ENCODE data around the gene CCDC57.

DNA sequence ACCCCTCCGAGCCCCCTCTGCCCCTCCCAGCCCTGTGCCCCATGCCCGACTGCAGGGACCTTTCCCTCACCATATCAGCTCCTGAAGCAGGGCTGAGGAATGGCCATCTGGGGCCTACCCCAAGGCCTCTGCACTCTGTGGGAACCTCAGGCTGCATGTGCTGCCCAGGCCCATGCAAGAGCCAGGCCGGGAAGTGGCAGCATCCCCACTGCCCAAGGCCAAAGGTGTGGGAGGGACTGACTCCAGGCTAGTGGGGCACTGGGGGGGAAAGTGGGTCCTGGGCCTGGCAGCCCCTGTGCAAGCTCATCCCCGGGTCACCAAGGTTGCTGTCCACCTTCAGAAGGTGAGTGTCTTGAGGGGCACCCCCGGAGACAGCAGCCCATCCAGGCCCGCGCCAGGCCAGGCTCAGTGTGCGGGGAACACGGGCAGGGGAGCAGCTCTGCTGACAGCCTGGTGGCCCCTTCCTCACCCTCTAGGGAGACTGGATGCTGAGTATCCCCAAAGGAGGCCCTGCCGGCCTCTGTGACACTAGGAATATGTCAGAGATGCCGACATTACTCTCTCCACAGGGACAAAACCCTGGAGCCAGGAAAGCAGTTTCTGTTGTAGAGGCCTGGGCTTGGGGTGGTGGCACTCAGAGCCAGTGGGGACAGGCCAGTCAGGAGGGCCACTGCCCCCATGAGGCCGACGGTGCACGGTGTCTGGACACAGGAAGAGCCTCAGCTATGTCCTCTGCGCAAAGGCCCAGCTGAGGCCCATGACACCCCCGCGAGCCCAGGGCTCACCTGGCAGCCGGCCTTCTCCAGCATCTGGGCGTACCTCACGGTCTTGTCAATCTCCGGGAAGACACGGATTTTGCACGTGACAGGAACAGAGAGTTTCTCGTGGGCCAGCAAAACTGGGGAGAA, 150.3 kb downstream of the CCDC57 start:
- TF ChIP-seq, protein P1, sequence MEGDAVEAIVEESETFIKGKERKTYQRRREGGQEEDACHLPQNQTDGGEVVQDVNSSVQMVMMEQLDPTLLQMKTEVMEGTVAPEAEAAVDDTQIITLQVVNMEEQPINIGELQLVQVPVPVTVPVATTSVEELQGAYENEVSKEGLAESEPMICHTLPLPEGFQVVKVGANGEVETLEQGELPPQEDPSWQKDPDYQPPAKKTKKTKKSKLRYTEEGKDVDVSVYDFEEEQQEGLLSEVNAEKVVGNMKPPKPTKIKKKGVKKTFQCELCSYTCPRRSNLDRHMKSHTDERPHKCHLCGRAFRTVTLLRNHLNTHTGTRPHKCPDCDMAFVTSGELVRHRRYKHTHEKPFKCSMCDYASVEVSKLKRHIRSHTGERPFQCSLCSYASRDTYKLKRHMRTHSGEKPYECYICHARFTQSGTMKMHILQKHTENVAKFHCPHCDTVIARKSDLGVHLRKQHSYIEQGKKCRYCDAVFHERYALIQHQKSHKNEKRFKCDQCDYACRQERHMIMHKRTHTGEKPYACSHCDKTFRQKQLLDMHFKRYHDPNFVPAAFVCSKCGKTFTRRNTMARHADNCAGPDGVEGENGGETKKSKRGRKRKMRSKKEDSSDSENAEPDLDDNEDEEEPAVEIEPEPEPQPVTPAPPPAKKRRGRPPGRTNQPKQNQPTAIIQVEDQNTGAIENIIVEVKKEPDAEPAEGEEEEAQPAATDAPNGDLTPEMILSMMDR (IDR thresholded peaks at IDR 0.05; ENCODE audit: insufficient read depth, low read length, poor library complexity, severe bottlenecking) = no peak
- TF ChIP-seq EZH2phosphoT487 (conservative IDR thresholded peaks at IDR 0.05; ENCODE audit: low read length) = no peak

Data from SU-DHL-6 (cell line).